HEK293 (cell line): ENCODE results near the gene QRSL1.

Experiments used
- GLIS2 ChIP-seq: fragments of 450-650 bp; formaldehyde crosslinking; IDR thresholded peaks from 2 replicates; pipeline ENCODE4 v1.5.1; 2016; ENCODE audit warnings: missing biosample characterization, missing genetic modification characterization
- IKZF3 ChIP-seq: fragments of 450-650 bp; IDR thresholded peaks from 2 replicates; pipeline ENCODE4 v1.5.0; 2018; ENCODE audit warnings: missing biosample characterization, mild to moderate bottlenecking, missing genetic modification characterization, moderate library complexity
- KLF8 ChIP-seq: fragments of 450-650 bp; formaldehyde crosslinking; IDR thresholded peaks from 2 replicates; pipeline ENCODE4 v1.5.1; 2016; ENCODE audit warnings: missing biosample characterization, missing genetic modification characterization
- PBX3 ChIP-seq: sonication (generic); formaldehyde crosslinking; IDR thresholded peaks from 2 replicates; pipeline ENCODE4 v1.8.1; 2022; ENCODE audit warnings: mild to moderate bottlenecking, moderate library complexity, missing genetic modification reagents
- PRDM6 ChIP-seq: fragments of 450-650 bp; formaldehyde crosslinking; IDR thresholded peaks from 2 replicates; pipeline ENCODE4 v1.5.1; 2017; ENCODE audit warnings: missing biosample characterization, missing genetic modification characterization
- SP2 ChIP-seq: fragments of 450-650 bp; formaldehyde crosslinking; IDR thresholded peaks from 2 replicates; pipeline ENCODE4 v1.5.1; 2016; ENCODE audit warnings: missing biosample characterization, missing genetic modification characterization
- TCF7L2 ChIP-seq: IDR thresholded peaks from 2 replicates; pipeline ENCODE4 v1.6.1; 2011; ENCODE audit warnings: low read depth, mild to moderate bottlenecking, inconsistent platforms, low read length, moderate library complexity, borderline replicate concordance
- TRIM28 ChIP-seq: IDR thresholded peaks from 2 replicates; pipeline ENCODE4 v1.6.1; 2011; ENCODE audit warnings: low read length, control low read depth, borderline replicate concordance
- YY2 ChIP-seq: fragments of 450-650 bp; formaldehyde crosslinking; IDR thresholded peaks from 2 replicates; pipeline ENCODE4 v1.5.1; 2016; ENCODE audit warnings: missing biosample characterization, missing genetic modification characterization
- ZBTB17 ChIP-seq: fragments of 450-650 bp; formaldehyde crosslinking; IDR thresholded peaks from 2 replicates; pipeline ENCODE4 v1.5.1; 2016; ENCODE audit warnings: missing biosample characterization, missing genetic modification characterization
- ZBTB20 ChIP-seq: fragments of 450-650 bp; formaldehyde crosslinking; IDR thresholded peaks from 2 replicates; pipeline ENCODE4 v1.5.1; 2016; ENCODE audit warnings: missing biosample characterization, missing genetic modification characterization
- ZEB2 ChIP-seq: fragments of 450-650 bp; formaldehyde crosslinking; IDR thresholded peaks from 2 replicates; pipeline ENCODE4 v1.5.1; 2016; ENCODE audit warnings: missing biosample characterization, missing genetic modification characterization
- ZNF169 ChIP-seq: fragments of 450-650 bp; formaldehyde crosslinking; IDR thresholded peaks from 2 replicates; pipeline ENCODE4 v1.5.1; 2016; ENCODE audit warnings: missing biosample characterization, missing genetic modification characterization
- ZNF2 ChIP-seq: fragments of 450-650 bp; formaldehyde crosslinking; IDR thresholded peaks from 2 replicates; pipeline ENCODE4 v1.5.1; 2016; ENCODE audit warnings: missing biosample characterization, missing genetic modification characterization
- ZNF24 ChIP-seq: fragments of 450-650 bp; formaldehyde crosslinking; IDR thresholded peaks from 2 replicates; pipeline ENCODE4 v1.5.1; 2016; ENCODE audit warnings: missing biosample characterization, missing genetic modification characterization
- ZNF280C ChIP-seq: fragments of 450-650 bp; formaldehyde crosslinking; IDR thresholded peaks from 2 replicates; pipeline ENCODE4 v1.5.1; 2016; ENCODE audit warnings: missing biosample characterization, missing genetic modification characterization
- ZNF366 ChIP-seq: fragments of 450-650 bp; formaldehyde crosslinking; conservative IDR thresholded peaks from 2 replicates; pipeline ENCODE4 v1.5.1; 2016; ENCODE audit warnings: missing biosample characterization, missing genetic modification characterization
- ZNF394 ChIP-seq: fragments of 450-650 bp; formaldehyde crosslinking; IDR thresholded peaks from 2 replicates; pipeline ENCODE4 v1.5.1; 2016; ENCODE audit warnings: missing biosample characterization, missing genetic modification characterization, mild to moderate bottlenecking, moderate library complexity, borderline replicate concordance
- ZNF501 ChIP-seq: fragments of 450-650 bp; formaldehyde crosslinking; IDR thresholded peaks from 2 replicates; pipeline ENCODE4 v1.5.1; 2016; ENCODE audit warnings: missing biosample characterization, missing genetic modification characterization
- ZNF518A ChIP-seq: fragments of 450-650 bp; formaldehyde crosslinking; conservative IDR thresholded peaks from 2 replicates; pipeline ENCODE4 v1.5.1; 2016; ENCODE audit warnings: low read depth, missing biosample characterization, missing genetic modification characterization
- ZNF561 ChIP-seq: fragments of 450-650 bp; IDR thresholded peaks from 2 replicates; pipeline ENCODE4 v1.5.1; 2018; ENCODE audit warnings: missing biosample characterization, missing genetic modification characterization, borderline replicate concordance
- ZNF629 ChIP-seq: fragments of 450-650 bp; formaldehyde crosslinking; IDR thresholded peaks from 2 replicates; pipeline ENCODE4 v1.5.1; 2017; ENCODE audit warnings: missing biosample characterization, missing genetic modification characterization
- ZNF639 ChIP-seq: fragments of 450-650 bp; formaldehyde crosslinking; IDR thresholded peaks from 2 replicates; pipeline ENCODE4 v1.5.1; 2016; ENCODE audit warnings: missing biosample characterization, missing genetic modification characterization
- ZNF660 ChIP-seq: fragments of 450-650 bp; IDR thresholded peaks from 2 replicates; pipeline ENCODE4 v1.5.1; 2018; ENCODE audit warnings: missing biosample characterization, mild to moderate bottlenecking, missing genetic modification characterization
- ZNF76 ChIP-seq: fragments of 450-650 bp; formaldehyde crosslinking; IDR thresholded peaks from 2 replicates; pipeline ENCODE4; 2016; ENCODE audit warnings: low read depth, missing biosample characterization, missing genetic modification characterization, borderline replicate concordance
- ZNF776 ChIP-seq: fragments of 450-650 bp; formaldehyde crosslinking; IDR thresholded peaks from 2 replicates; pipeline ENCODE4 v1.5.0; 2017; ENCODE audit warnings: missing biosample characterization, missing genetic modification characterization, borderline replicate concordance

QRSL1 gene

GRCh38 chr6:106629103-106629858, at the start of gene QRSL1, which contains the start of gene RTN4IP1 (continued):
- no peak for TF ChIP-seq ZNF280C
- TF ChIP-seq ZNF76 (tag by site-specific recombination), result peak; percentile 65; the same call in 1 of the 2 replicates
- peak; percentile 40; the same call in 1 of the 2 replicates for TF ChIP-seq KLF8 (tag by site-specific recombination)
- TF ChIP-seq ZNF639 (tag by site-specific recombination), result peak; percentile 98
- TF ChIP-seq ZNF366 (tag by site-specific recombination), result peak; percentile 72; the same call in 1 of the 2 replicates
- TF ChIP-seq ZNF660, result peak; percentile 30
- TF ChIP-seq ZNF629 (tag by site-specific recombination), result peak; percentile 17; the same call in 1 of the 2 replicates
- peak; percentile 73 for TF ChIP-seq ZNF561
- TF ChIP-seq ZNF394 (tag by site-specific recombination), result peak; percentile 29; the same call in 1 of the 2 replicates
- TF ChIP-seq GLIS2 (tag by site-specific recombination), result peak; percentile 18; the same call in 1 of the 2 replicates
- TF ChIP-seq ZBTB17 (tag by site-specific recombination), result peak; percentile 97
- TF ChIP-seq SP2 (tag by site-specific recombination), result peak; percentile 67
- TF ChIP-seq ZNF518A (tag by site-specific recombination), result peak; percentile 63
- TF ChIP-seq PRDM6 (tag by site-specific recombination), result no peak
- TF ChIP-seq PBX3 (CRISPR knock-in tag), result 0 out of 2 replicates have a peak, but pooled peaks have one; percentile 24
- 0 out of 2 replicates have a peak, but pooled peaks have one; percentile 68 for TF ChIP-seq TRIM28
- peak; percentile 83; the same call in 1 of the 2 replicates for TF ChIP-seq ZNF501 (tag by site-specific recombination)
- TF ChIP-seq IKZF3 (tag by site-specific recombination), result no peak
- TF ChIP-seq ZBTB20 (tag by site-specific recombination), result peak; percentile 33; the same call in 1 of the 2 replicates
- peak; percentile 60; the same call in 1 of the 2 replicates for TF ChIP-seq TCF7L2
- TF ChIP-seq YY2 (tag by site-specific recombination), result peak; percentile 94
- peak; percentile 75; the same call in 1 of the 2 replicates for TF ChIP-seq ZNF2 (tag by site-specific recombination)
- peak; percentile 65 for TF ChIP-seq ZEB2 (tag by site-specific recombination)
- no peak for TF ChIP-seq ZNF24
- TF ChIP-seq ZNF776, result no peak
- TF ChIP-seq ZNF169 (tag by site-specific recombination), result no peak
